Natural killer cell (primary cell): ENCODE data around the gene FOXP1. TPM values are rescaled to one million over a fixed set of nuclear protein-coding genes. Genes with fewer than 3 reads are reported as not detected.

ENCODE experiments used
- ATAC-seq, 3 donors: fragments of 150-1000 bp in 2 of 3; fragments of 200-7000 bp in 1 of 3; cut with Tn5 transposase; 1 replicate in 1 of 3; 2 replicates in 2 of 3; pipeline ENCODE4 v1.10.0; 2021; ENCODE audit warnings: mild to moderate bottlenecking in 2 of 3, moderate library complexity in 2 of 3
- DNase-seq, 2 donors: peaks; one replicate each; pipeline versions ENCODE4 v3.0.0 to v3.0.0-alpha.2; 2013 to 2021; ENCODE audit warnings: mixed read lengths in 1 of 2
- H3K27ac ChIP-seq: one replicate; pipeline ENCODE4 v1.5.1; 2013; ENCODE audit warnings: mild to moderate bottlenecking, low read length
- H3K27me3 ChIP-seq: one replicate; pipeline ENCODE4 v1.6.1; 2013; ENCODE audit warnings: low read length; ENCODE audit not compliant: control insufficient read depth, insufficient read depth
- H3K36me3 ChIP-seq: one replicate; pipeline ENCODE4 v1.6.1; 2013; ENCODE audit warnings: low read length; ENCODE audit not compliant: control insufficient read depth, insufficient read depth
- H3K4me1 ChIP-seq: one replicate; pipeline ENCODE4 v1.6.1; 2013; ENCODE audit warnings: low read length; ENCODE audit not compliant: control insufficient read depth, insufficient read depth
- H3K4me3 ChIP-seq: one replicate; pipeline ENCODE4 v1.5.1; 2013; ENCODE audit warnings: low read length
- H3K9me3 ChIP-seq: one replicate; pipeline ENCODE4 v1.6.1; 2013; ENCODE audit warnings: low read length; ENCODE audit not compliant: control insufficient read depth, insufficient read depth
- H3K27ac Mint-ChIP-seq, 2 donors: one replicate each; pipeline ENCODE4 v1.8.0; 2022; ENCODE audit warnings: mild to moderate bottlenecking in 2 of 2, mixed read lengths in 2 of 2, moderate library complexity in 1 of 2
- H3K27me3 Mint-ChIP-seq, 2 donors: one replicate each; pipeline ENCODE4 v1.8.0; 2022; ENCODE audit warnings: low read depth in 2 of 2, mixed read lengths in 2 of 2
- H3K36me3 Mint-ChIP-seq: one replicate; pipeline ENCODE4 v1.8.0; 2022; ENCODE audit warnings: mixed read lengths
- H3K4me1 Mint-ChIP-seq, 2 donors: one replicate each; pipeline ENCODE4 v1.8.0; 2022; ENCODE audit warnings: mixed read lengths in 2 of 2
- H3K4me3 Mint-ChIP-seq: one replicate; pipeline ENCODE4 v1.8.0; 2022; ENCODE audit warnings: mild to moderate bottlenecking, moderate library complexity, mixed read lengths
- H3K9me3 Mint-ChIP-seq, 2 donors: one replicate each; pipeline ENCODE4 v1.8.0; 2022; ENCODE audit warnings: mixed read lengths in 2 of 2
- WGBS: methylation state at CpG from one replicate; pipeline ENCODE4 v1.1.7; 2013; ENCODE audit warnings: missing lambda C conversion rate; ENCODE audit not compliant: insufficient coverage; 5-methylcytosine and 5-hydroxymethylcytosine counted together
- intact Hi-C: fragments of 100-400 bp; cut with micrococcal nuclease; formaldehyde crosslinking; loops from one replicate; pipeline ENCODE4 v1.14.2; 2022
- total RNA-seq, 4 donors: library from RNA; stranded (reverse); fragments of 120-200 nt in 1 of 4; gene quantifications; one replicate each; pipeline versions ENCODE4 v1.2.3 to v1.2.4, GENCODE V29; 2013 to 2022
- TF ChIP-seq, protein P1 (sequence below): fragments of 200-600 bp; IDR thresholded peaks from one replicate; pipeline ENCODE4 v1.8.0; 2022; ENCODE audit warnings: antibody characterized with exemption

Gene FOXP1
- total RNA-seq, 3 donors from 2014 or later (not counting 1 experiment from before 2014, with no cell fraction given): 166 to 185 (median 166) TPM

DNA sequence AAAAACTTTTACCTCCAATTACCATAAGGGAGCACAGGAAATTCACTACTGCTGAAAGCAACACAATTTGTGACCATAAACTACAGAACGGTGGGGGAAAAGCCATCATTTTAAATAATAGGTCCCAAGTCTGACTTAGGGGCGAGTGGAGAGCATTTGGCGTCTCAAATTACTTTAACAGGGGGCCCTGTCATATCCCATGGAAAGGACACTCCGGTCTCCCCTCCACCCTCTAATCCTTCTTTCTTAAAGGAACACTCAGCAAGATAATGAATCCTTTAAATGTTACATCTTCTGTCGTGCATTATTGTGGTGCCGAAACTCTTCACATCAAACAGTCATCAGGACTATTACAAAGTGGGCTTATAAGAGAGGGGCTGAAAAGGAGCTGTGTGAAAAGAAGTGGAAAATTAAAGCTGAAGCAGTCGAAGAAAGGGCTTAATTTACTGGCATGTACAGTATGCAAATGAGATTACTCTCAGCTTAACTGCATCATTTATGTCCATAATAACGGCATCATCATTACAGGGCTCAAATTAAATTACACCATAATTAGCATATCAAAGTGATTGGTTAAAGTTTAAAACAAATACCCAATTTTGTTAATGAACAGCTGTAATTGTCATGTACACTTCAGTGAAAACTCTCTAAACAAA is 342.2 kb downstream of the FOXP1 start:
- Mint-ChIP-seq H3K27me3 (no peaks in the 10 kb centered on the region), H3K27ac (no peak overlapping the region), H3K9me3 (no peaks in the 10 kb centered on the region), H3K4me1 (peaks cover 5 to 9% of the 10 kb centered on the region in 2 donors), H3K36me3 (no peaks in the 10 kb centered on the region), H3K4me3 (no peak overlapping the region)
- intact Hi-C loops: no loop called here
- Histone ChIP-seq H3K4me3 (no peak overlapping the region), H3K27me3 (no peaks in the 10 kb centered on the region), H3K4me1 (no peaks in the 10 kb centered on the region), H3K27ac (no peak overlapping the region), H3K9me3 (no peaks in the 10 kb centered on the region), H3K36me3 (no peaks in the 10 kb centered on the region)
- TF ChIP-seq, protein P1, sequence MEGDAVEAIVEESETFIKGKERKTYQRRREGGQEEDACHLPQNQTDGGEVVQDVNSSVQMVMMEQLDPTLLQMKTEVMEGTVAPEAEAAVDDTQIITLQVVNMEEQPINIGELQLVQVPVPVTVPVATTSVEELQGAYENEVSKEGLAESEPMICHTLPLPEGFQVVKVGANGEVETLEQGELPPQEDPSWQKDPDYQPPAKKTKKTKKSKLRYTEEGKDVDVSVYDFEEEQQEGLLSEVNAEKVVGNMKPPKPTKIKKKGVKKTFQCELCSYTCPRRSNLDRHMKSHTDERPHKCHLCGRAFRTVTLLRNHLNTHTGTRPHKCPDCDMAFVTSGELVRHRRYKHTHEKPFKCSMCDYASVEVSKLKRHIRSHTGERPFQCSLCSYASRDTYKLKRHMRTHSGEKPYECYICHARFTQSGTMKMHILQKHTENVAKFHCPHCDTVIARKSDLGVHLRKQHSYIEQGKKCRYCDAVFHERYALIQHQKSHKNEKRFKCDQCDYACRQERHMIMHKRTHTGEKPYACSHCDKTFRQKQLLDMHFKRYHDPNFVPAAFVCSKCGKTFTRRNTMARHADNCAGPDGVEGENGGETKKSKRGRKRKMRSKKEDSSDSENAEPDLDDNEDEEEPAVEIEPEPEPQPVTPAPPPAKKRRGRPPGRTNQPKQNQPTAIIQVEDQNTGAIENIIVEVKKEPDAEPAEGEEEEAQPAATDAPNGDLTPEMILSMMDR: no peak
- no peak for ATAC-seq
- no peak for DNase-seq
- whole genome bisulfite sequencing: 90% methylated on average over 6 of the region's 8 CpGs

DNA sequence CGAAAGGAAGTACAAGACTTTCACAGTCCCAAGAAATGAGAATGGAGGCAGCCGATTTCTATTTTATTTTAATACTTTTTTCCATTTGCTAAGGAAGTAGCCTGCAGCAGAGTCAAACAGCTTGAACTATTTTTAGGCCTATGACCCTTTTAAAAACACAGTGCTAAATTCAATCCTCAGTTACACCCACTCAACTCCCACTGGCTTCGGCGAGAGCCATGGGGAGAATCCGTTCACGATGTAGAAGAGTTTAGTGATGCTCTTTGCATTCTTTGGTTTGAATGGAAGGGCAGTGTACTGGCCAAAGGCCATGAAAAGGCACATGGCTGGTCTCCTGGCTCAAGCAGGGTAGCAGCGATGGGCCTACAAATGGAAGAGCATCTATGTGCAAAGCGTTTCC is 343.5 kb downstream of the FOXP1 start:
- WGBS: 83% methylated on average over 8 of the region's 8 CpGs
- H3K36me3 ChIP-seq: no peaks in the 10 kb centered on the region
- no peak overlapping the region for H3K27ac ChIP-seq
- ATAC-seq (no peak), DNase-seq (no peak)
- no peaks in the 10 kb centered on the region for H3K27me3 ChIP-seq
- no peaks in the 10 kb centered on the region for H3K9me3 ChIP-seq
- intact Hi-C loops: no loop called here
- TF ChIP-seq, protein P1: no peak
- Mint-ChIP-seq H3K27me3 (no peaks in the 10 kb centered on the region), H3K4me3 (no peak overlapping the region), H3K4me1 (peaks cover 5 to 9% of the 10 kb centered on the region in 2 donors), H3K36me3 (no peaks in the 10 kb centered on the region), H3K27ac (no peak overlapping the region), H3K9me3 (no peaks in the 10 kb centered on the region)
- no peak overlapping the region for H3K4me3 ChIP-seq
- no peaks in the 10 kb centered on the region for H3K4me1 ChIP-seq

DNA sequence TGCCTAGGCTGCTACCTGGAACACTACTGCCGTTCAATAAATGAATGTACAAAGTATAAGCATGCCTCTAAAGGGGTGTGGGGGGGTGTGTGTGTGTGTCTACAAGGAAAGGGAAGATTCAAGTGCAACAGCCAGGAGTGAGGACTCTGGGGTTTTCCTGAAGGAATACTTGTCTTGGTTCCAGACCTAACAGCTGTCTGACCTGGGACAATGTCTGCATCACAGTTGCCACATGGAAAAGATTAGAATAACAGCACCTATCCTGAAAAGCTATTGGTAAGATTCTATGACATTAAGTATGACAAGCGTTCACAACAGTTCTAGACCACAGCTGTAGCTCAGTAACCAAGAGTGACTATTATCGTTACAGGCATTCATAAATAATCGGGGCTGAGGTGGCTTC is 345.2 kb downstream of the FOXP1 start:
- no peaks in the 10 kb centered on the region for H3K36me3 Mint-ChIP-seq
- H3K27ac Mint-ChIP-seq: no peak overlapping the region
- no peak for DNase-seq
- intact Hi-C loops: no loop called here
- Histone ChIP-seq H3K9me3 (no peaks in the 10 kb centered on the region), H3K27ac (no peak overlapping the region), H3K36me3 (no peaks in the 10 kb centered on the region), H3K4me3 (no peak overlapping the region), H3K27me3 (no peaks in the 10 kb centered on the region), H3K4me1 (no peaks in the 10 kb centered on the region)
- 92% methylated on average over 4 of the region's 4 CpGs for WGBS
- TF ChIP-seq, protein P1: no peak
- H3K27me3 Mint-ChIP-seq: no peaks in the 10 kb centered on the region
- H3K9me3 Mint-ChIP-seq: no peaks in the 10 kb centered on the region
- no peak for ATAC-seq
- H3K4me3 Mint-ChIP-seq: no peak overlapping the region
- peaks cover 4 to 5% of the 10 kb centered on the region in 2 donors for H3K4me1 Mint-ChIP-seq

DNA sequence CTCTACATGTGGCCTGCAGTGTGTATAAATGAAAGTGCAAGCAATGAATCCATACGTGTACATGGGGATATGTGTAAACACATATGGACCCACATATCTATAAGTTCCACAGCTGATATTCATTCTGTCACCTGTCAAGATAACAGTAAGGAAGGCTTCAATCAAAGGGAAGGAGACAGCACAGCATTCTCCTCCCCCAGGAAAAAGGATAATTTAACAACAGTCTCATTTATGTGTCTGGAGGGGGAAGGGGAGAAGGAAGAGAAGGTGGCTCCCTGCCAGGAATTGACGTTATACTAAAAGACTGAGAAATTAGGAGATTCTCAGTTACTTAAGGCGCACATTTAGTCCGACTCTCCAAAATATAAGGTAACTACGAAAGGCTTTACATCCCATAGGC is 345.9 kb downstream of the FOXP1 start:
- Mint-ChIP-seq H3K27ac (no peak overlapping the region), H3K36me3 (no peaks in the 10 kb centered on the region), H3K27me3 (peaks cover 0 to 2% of the 10 kb centered on the region in 2 donors), H3K4me3 (no peak overlapping the region), H3K9me3 (no peaks in the 10 kb centered on the region), H3K4me1 (peaks cover 4 to 5% of the 10 kb centered on the region in 2 donors)
- DNase-seq (no peak), ATAC-seq (no peak)
- TF ChIP-seq, protein P1: no peak
- H3K27ac ChIP-seq: no peak overlapping the region
- no peaks in the 10 kb centered on the region for H3K9me3 ChIP-seq
- WGBS: 95% methylated on average over 4 of the region's 5 CpGs
- H3K4me3 ChIP-seq: no peak overlapping the region
- H3K36me3 ChIP-seq: no peaks in the 10 kb centered on the region
- intact Hi-C loops: no loop called here
- H3K4me1 ChIP-seq: no peaks in the 10 kb centered on the region
- H3K27me3 ChIP-seq: no peaks in the 10 kb centered on the region
